K562 (cell line): ENCODE data around the gene SRBD1. TPM values are rescaled to one million over a fixed set of nuclear protein-coding genes. Genes with fewer than 3 reads are reported as not detected.

ENCODE experiments used
- GTF2B ChIP-seq: IDR thresholded peaks from 2 replicates; pipeline ENCODE4 v1.6.1; 2011; ENCODE audit not compliant: insufficient read length; ENCODE audit errors: extremely low read depth
- HINFP ChIP-seq: fragments of 450-650 bp; conservative IDR thresholded peaks from 2 replicates; pipeline ENCODE4 v1.6.1; 2016; ENCODE audit warnings: missing genetic modification characterization, low read depth, mild to moderate bottlenecking, control low read depth, missing compliant biosample characterization
- HIVEP1 ChIP-seq: fragments of 250-450 bp; sonication (Bioruptor Pico); IDR thresholded peaks from 2 replicates; pipeline ENCODE4 v1.4.0; 2020; ENCODE audit warnings: mild to moderate bottlenecking
- HNRNPLL ChIP-seq: fragments of 200-400 bp; formaldehyde crosslinking; IDR thresholded peaks from 2 replicates; pipeline ENCODE4 v1.6.1; 2017; ENCODE audit warnings: low read length, low read depth, mild to moderate bottlenecking; ENCODE audit not compliant: poor library complexity, severe bottlenecking
- KDM2B ChIP-seq: fragments of 250-450 bp; sonication (Bioruptor Pico); IDR thresholded peaks from 2 replicates; pipeline ENCODE4 v1.8.0; 2021; ENCODE audit warnings: mild to moderate bottlenecking, moderate library complexity
- SAP30 ChIP-seq: fragments of 200-600 bp; sonication (generic); IDR thresholded peaks from 2 replicates; pipeline ENCODE4 v1.6.1; 2012; ENCODE audit warnings: borderline replicate concordance, low read depth, mild to moderate bottlenecking, moderate library complexity, low read length, control low read depth, inconsistent platforms; ENCODE audit not compliant: insufficient read depth, poor library complexity, severe bottlenecking
- TCF3 ChIP-seq: sonication (generic); formaldehyde crosslinking; IDR thresholded peaks from 2 replicates; pipeline ENCODE4 v1.4.0; 2020; ENCODE audit warnings: mild to moderate bottlenecking, missing genetic modification reagents
- VEZF1 ChIP-seq: fragments of 200-800 bp; sonication (Bioruptor generic); IDR thresholded peaks from 2 replicates; pipeline ENCODE4 v1.6.1; 2017; ENCODE audit warnings: missing genetic modification characterization, missing compliant biosample characterization
- ZBTB11 ChIP-seq, 3 experiments: fragments of 200-800 bp in 1 of 3; fragments of 250-450 bp in 1 of 3; fragments of 450-650 bp in 1 of 3; sonication (Bioruptor Pico) in 1 of 3; sonication (Bioruptor generic) in 1 of 3; formaldehyde crosslinking in 1 of 3; IDR thresholded peaks; 2 replicates each; pipeline versions ENCODE4 v1.6.1 to v1.8.0; 2016 to 2022; ENCODE audit warnings: mild to moderate bottlenecking in 2 of 3, missing genetic modification characterization in 2 of 3, missing compliant biosample characterization in 1 of 3, moderate library complexity in 1 of 3
- ZBTB17 ChIP-seq: fragments of 450-650 bp; formaldehyde crosslinking; IDR thresholded peaks from 2 replicates; pipeline ENCODE4 v1.4.0; 2020; ENCODE audit warnings: mild to moderate bottlenecking
- ZC3H11A ChIP-seq: IDR thresholded peaks from 2 replicates; pipeline ENCODE4 v1.6.1; 2012; ENCODE audit warnings: low read depth, low read length, improper control_type of control experiment
- ZNF174 ChIP-seq: fragments of 250-450 bp; sonication (Bioruptor Pico); IDR thresholded peaks from 2 replicates; pipeline ENCODE4 v1.4.0; 2020; ENCODE audit warnings: mild to moderate bottlenecking
- ZNF280B ChIP-seq: fragments of 250-450 bp; sonication (Bioruptor Pico); IDR thresholded peaks from 2 replicates; pipeline ENCODE4 v1.5.1; 2021; ENCODE audit warnings: mild to moderate bottlenecking
- polyA plus RNA-seq, 8 experiments: library from polyadenylated mRNA; depleted of rRNA in 4 of 8; stranded (reverse) in 5 of 8; unstranded in 3 of 8; fragments of >200 nt; fragmentation: Nextera tagmentation in 2 of 8; fragmentation: Illumina TruSeq in 1 of 8; extraction: Ambion mirVana in 2 of 8; extraction: Trizol in 1 of 8; gene quantifications; 2 replicates each; pipeline versions ENCODE4 v1.2.1 to v1.2.3, GENCODE V29; 2011 to 2014; ENCODE audit warnings: inconsistent platforms in 1 of 8, missing spikeins in 1 of 8
- total RNA-seq, 7 experiments: library from RNA; depleted of rRNA in 6 of 7; stranded (reverse); fragments of >200 nt in 6 of 7; fragmentation: Illumina TruSeq in 2 of 7; extraction: Trizol in 2 of 7; gene quantifications; 2 replicates each; pipeline versions ENCODE4 v1.2.1 to v1.2.3, GENCODE V29; 2011 to 2021; ENCODE audit warnings: low replicate concordance in 1 of 7

SRBD1 gene
- total and polyA plus RNA-seq, 9 of the 15 experiments (the other 6 are each of a cell fraction or from before 2014, with no cell fraction given), result 6.9 to 23.2 (median 14.7) TPM

GRCh38 chr2:45650851-45651414, 39.9 kb upstream of the SRBD1 start (continued):
- TF ChIP-seq ZBTB11 (CRISPR knock-in tag; IDR thresholded peaks at IDR 0.05), result peak in 1 of 3 experiments; percentile 70; a peak in 2 of 6 replicates
- no peak for TF ChIP-seq ZNF174 (CRISPR knock-in tag)
- peak; percentile 63 for TF ChIP-seq HNRNPLL
- TF ChIP-seq KDM2B, result 0 out of 2 replicates have a peak, but pooled peaks have one; percentile 70
- TF ChIP-seq TCF3 (CRISPR knock-in tag), result 0 out of 2 replicates have a peak, but pooled peaks have one; percentile 9
- no peak for TF ChIP-seq ZNF280B (CRISPR knock-in tag)
- peak; percentile 80 for TF ChIP-seq VEZF1
- TF ChIP-seq HINFP (tag), result no peak
- no peak for TF ChIP-seq ZC3H11A
- no peak for TF ChIP-seq SAP30
- TF ChIP-seq GTF2B, result no peak
- TF ChIP-seq ZBTB17 (CRISPR knock-in tag), result 0 out of 2 replicates have a peak, but pooled peaks have one; percentile 27
- TF ChIP-seq HIVEP1 (CRISPR knock-in tag), result no peak
